ENCODE measurements around the gene CSN2. TPM values are rescaled to one million over a fixed set of nuclear protein-coding genes. Genes with fewer than 3 reads are reported as not detected.
A peak's percentile ranks its signal among the peaks of the same experiment; 100 is the strongest.
"Not testable (repeated sequence)": the region's sequence is repeated elsewhere in the genome, so short reads cannot be mapped to it uniquely, and the experiment has no call there.

The CSN2 gene
- total RNA-seq, 4 donors from 2014 or later: not detected

GRCh38 chr4:69936566-69936965 is 29.0 kb downstream of the CSN2 start:
- Histone ChIP-seq H3K9me3 (no peaks in the 10 kb centered on the region), H3K27ac (no peak overlapping the region), H3K4me1 (no peaks in the 10 kb centered on the region), H3K36me3 (no peaks in the 10 kb centered on the region), H3K4me3 (no peak overlapping the region), H3K27me3 (no peaks in the 10 kb centered on the region)
- no peak for DNase-seq
- intact Hi-C loops (cut with DNase I; ENCODE audit: low total_unique reads): no loop called here
- TF ChIP-seq POLR2A (IDR thresholded peaks at IDR 0.05) (no peak), CTCF (IDR thresholded peaks at IDR 0.05) (no peak)

- TF ChIP-seq CTCF (IDR thresholded peaks at IDR 0.05) (no peak), POLR2A (IDR thresholded peaks at IDR 0.05) (no peak)
- intact Hi-C loops (cut with DNase I; ENCODE audit: low total_unique reads): no loop called here
- no peaks in the 10 kb centered on the region for H3K4me1 ChIP-seq
Measured at GRCh38 chr4:69934150-69934549, 31.4 kb downstream of the CSN2 start.

GRCh38 chr4:69930768-69931167 is 34.8 kb downstream of the CSN2 start, which contains the start of gene CSN1S1:
Gene CSN1S1, plus strand, starts transcription at chr4:69931068. Its CDS starts 1,488 bp downstream, at chr4:69932556.
- H3K4me1 ChIP-seq: no peaks in the 10 kb centered on the region
- H3K4me3 ChIP-seq: no peak within 1 kb of the TSS
- no peaks in the 10 kb centered on the region for H3K27me3 ChIP-seq
- no peaks in the 10 kb centered on the region for H3K36me3 ChIP-seq
- intact Hi-C loops (cut with DNase I; ENCODE audit: low total_unique reads): no loop called here
- no peaks in the 10 kb centered on the region for H3K9me3 ChIP-seq
- TF ChIP-seq CTCF (IDR thresholded peaks at IDR 0.05) (no peak), POLR2A (IDR thresholded peaks at IDR 0.05) (no peak)
- DNase-seq: no peak
- no peak within 1 kb of the TSS for H3K27ac ChIP-seq

More at GRCh38 chr4:69934150-69934549, 31.4 kb downstream of the CSN2 start:
- H3K27me3 ChIP-seq: no peaks in the 10 kb centered on the region
- DNase-seq: no peak
- no peak overlapping the region for H3K27ac ChIP-seq
- H3K9me3 ChIP-seq: no peaks in the 10 kb centered on the region
- H3K36me3 ChIP-seq: no peaks in the 10 kb centered on the region
- H3K4me3 ChIP-seq: no peak overlapping the region

- H3K4me3 ChIP-seq; H3K27me3 ChIP-seq; intact Hi-C loops (cut with DNase I; ENCODE audit: low total_unique reads); H3K9me3 ChIP-seq; H3K36me3 ChIP-seq; H3K27ac ChIP-seq; H3K4me1 ChIP-seq: not testable (repeated sequence)
- peak in 1 of 2 donors; percentile 10 for DNase-seq
Measured at GRCh38 chr4:69923782-69924410, 41.6 kb downstream of the CSN2 start.

- intact Hi-C loops (cut with DNase I; ENCODE audit: low total_unique reads): no loop called here
- TF ChIP-seq POLR2A (IDR thresholded peaks at IDR 0.05) (no peak), CTCF (IDR thresholded peaks at IDR 0.05) (no peak)
- Histone ChIP-seq H3K9me3 (no peaks in the 10 kb centered on the region), H3K27me3 (no peaks in the 10 kb centered on the region), H3K36me3 (no peaks in the 10 kb centered on the region), H3K4me3 (no peak overlapping the region), H3K27ac (no peak overlapping the region), H3K4me1 (no peaks in the 10 kb centered on the region)
- no peak for DNase-seq
Measured at GRCh38 chr4:69920874-69921273, 44.7 kb downstream of the CSN2 start.

Measured in uterus (tissue), 4 donors.